Measurements from ENCODE around the gene ALG3.

DNA sequence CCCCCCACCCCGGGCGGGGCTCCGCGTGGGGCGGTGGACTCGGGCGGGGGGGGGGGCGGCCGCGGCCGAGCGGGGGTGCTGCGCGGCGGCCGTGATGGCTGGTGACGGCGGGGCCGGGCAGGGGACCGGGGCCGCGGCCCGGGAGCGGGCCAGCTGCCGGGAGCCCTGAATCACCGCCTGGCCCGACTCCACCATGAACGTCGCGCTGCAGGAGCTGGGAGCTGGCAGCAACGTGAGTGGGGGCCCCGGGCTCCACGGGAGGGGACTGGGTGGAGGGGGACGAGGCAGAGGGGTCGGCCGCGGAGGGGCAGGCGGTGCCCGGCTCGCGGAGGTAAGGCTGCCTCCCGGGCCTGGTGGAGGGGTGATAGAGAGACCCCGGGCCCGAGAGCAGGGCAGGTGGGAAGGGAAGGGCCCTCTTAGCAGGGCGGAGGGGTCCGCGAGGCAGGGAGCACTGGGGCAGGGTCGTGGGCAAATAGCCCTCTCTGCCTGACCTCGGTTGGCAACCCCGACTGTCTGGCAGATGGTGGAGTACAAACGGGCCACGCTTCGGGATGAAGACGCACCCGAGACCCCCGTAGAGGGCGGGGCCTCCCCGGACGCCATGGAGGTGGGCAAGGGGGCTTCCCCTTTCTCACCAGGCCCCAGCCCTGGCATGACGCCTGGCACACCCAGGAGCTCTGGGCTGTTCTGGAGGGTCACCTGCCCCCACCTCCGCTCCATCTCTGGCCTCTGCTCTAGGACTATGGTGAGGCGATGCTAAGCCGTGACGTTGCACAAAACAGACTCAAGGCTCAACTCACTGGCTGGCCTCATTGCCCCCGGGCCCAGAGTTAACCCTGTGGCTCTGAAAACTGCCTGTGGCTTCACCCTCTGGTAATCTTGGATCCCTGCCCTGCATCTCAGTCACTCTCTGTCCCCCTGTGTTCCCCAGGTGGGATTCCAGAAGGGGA lies 27.5 kb upstream of the ALG3 start, which contains the start of gene ECE2:
- TF ChIP-seq, protein P1, sequence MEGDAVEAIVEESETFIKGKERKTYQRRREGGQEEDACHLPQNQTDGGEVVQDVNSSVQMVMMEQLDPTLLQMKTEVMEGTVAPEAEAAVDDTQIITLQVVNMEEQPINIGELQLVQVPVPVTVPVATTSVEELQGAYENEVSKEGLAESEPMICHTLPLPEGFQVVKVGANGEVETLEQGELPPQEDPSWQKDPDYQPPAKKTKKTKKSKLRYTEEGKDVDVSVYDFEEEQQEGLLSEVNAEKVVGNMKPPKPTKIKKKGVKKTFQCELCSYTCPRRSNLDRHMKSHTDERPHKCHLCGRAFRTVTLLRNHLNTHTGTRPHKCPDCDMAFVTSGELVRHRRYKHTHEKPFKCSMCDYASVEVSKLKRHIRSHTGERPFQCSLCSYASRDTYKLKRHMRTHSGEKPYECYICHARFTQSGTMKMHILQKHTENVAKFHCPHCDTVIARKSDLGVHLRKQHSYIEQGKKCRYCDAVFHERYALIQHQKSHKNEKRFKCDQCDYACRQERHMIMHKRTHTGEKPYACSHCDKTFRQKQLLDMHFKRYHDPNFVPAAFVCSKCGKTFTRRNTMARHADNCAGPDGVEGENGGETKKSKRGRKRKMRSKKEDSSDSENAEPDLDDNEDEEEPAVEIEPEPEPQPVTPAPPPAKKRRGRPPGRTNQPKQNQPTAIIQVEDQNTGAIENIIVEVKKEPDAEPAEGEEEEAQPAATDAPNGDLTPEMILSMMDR (IDR thresholded peaks at IDR 0.05; ENCODE audit: extremely low read depth in 1 of 2, insufficient read depth in 1 of 2, low read depth in 1 of 2, low read length in 2 of 2), result no peak
- TF ChIP-seq POLR2A (IDR thresholded peaks at IDR 0.05; ENCODE audit: low read depth, low read length) (no peak), GATA2 (IDR thresholded peaks at IDR 0.05; ENCODE audit: insufficient read depth, insufficient read length, low read depth, low read length) (no peak), EZH2 (IDR thresholded peaks at IDR 0.05; ENCODE audit: borderline replicate concordance, low read depth, low read length, severe bottlenecking) (no peak)
- TF ChIP-seq, protein P2, sequence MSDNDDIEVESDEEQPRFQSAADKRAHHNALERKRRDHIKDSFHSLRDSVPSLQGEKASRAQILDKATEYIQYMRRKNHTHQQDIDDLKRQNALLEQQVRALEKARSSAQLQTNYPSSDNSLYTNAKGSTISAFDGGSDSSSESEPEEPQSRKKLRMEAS (IDR thresholded peaks at IDR 0.05; ENCODE audit: insufficient read depth, insufficient read length), result no peak

All from endothelial cell of umbilical vein (primary cell).